Mucosa of rectum (tissue), 2 donors: ENCODE data around the gene CEP63.

ENCODE experiments used
- H3K27ac ChIP-seq, 2 donors: one replicate each; pipeline ENCODE4 v1.7.0; 2013; ENCODE audit warnings: inconsistent platforms in 2 of 2, low read depth in 2 of 2, low read length in 2 of 2
- H3K27me3 ChIP-seq, 2 donors: one replicate each; pipeline ENCODE4 v1.7.0; 2013; ENCODE audit warnings: low read length in 2 of 2; ENCODE audit not compliant: control insufficient read depth in 2 of 2, insufficient read depth in 2 of 2
- H3K36me3 ChIP-seq, 2 donors: one replicate each; pipeline ENCODE4 v1.7.0; 2013; ENCODE audit warnings: low read length in 2 of 2; ENCODE audit not compliant: control insufficient read depth in 2 of 2, insufficient read depth in 2 of 2
- H3K4me1 ChIP-seq, 2 donors: one replicate each; pipeline ENCODE4 v1.7.0; 2013; ENCODE audit warnings: low read length in 2 of 2, mild to moderate bottlenecking in 1 of 2; ENCODE audit not compliant: control insufficient read depth in 2 of 2, insufficient read depth in 2 of 2
- H3K4me3 ChIP-seq, 2 donors: one replicate each; pipeline ENCODE4 v1.7.0; 2013; ENCODE audit warnings: low read length in 2 of 2
- H3K9ac ChIP-seq, 2 donors: one replicate each; pipeline ENCODE4 v1.7.0; 2013; ENCODE audit warnings: low read length in 2 of 2, low read depth in 1 of 2, mild to moderate bottlenecking in 1 of 2
- H3K9me3 ChIP-seq, 2 donors: one replicate each; pipeline ENCODE4 v1.7.0; 2013; ENCODE audit warnings: low read length in 2 of 2; ENCODE audit not compliant: control insufficient read depth in 2 of 2
- donor health status: healthy.
- donor health status: Normal muscosa, but diverticular disease.

Gene CEP63

GRCh38 chr3:134464689-134465365 is 21.0 kb upstream of the CEP63 start:
- H3K27me3 ChIP-seq: no peaks in the 10 kb centered on the region
- H3K36me3 ChIP-seq: no peaks in the 10 kb centered on the region
- peak overlapping the region; percentile 34 to 40 for H3K27ac ChIP-seq
- peaks cover 0 to 6% of the 10 kb centered on the region in 2 donors for H3K4me1 ChIP-seq
- no peak overlapping the region for H3K4me3 ChIP-seq
- H3K9ac ChIP-seq: no peak overlapping the region
- H3K9me3 ChIP-seq: no peaks in the 10 kb centered on the region

GRCh38 chr3:134466331-134466730 is 19.5 kb upstream of the CEP63 start:
- Histone ChIP-seq H3K27me3 (no peaks in the 10 kb centered on the region), H3K9ac (no peak overlapping the region), H3K27ac (no peak overlapping the region), H3K4me3 (no peak overlapping the region), H3K36me3 (no peaks in the 10 kb centered on the region), H3K9me3 (no peaks in the 10 kb centered on the region), H3K4me1 (peaks cover 0 to 6% of the 10 kb centered on the region in 2 donors)

- H3K36me3 ChIP-seq: no peaks in the 10 kb centered on the region
- H3K27me3 ChIP-seq: no peaks in the 10 kb centered on the region
- H3K4me1 ChIP-seq: peaks cover 0 to 6% of the 10 kb centered on the region in 2 donors
- no peak overlapping the region for H3K4me3 ChIP-seq
- no peak overlapping the region for H3K27ac ChIP-seq
- no peak overlapping the region for H3K9ac ChIP-seq
- H3K9me3 ChIP-seq: no peaks in the 10 kb centered on the region
These were observed 17.3 kb upstream of the CEP63 start for GRCh38 chr3:134468519-134468918.

- H3K27me3 ChIP-seq: no peaks in the 10 kb centered on the region
- no peaks in the 10 kb centered on the region for H3K4me1 ChIP-seq
- H3K4me3 ChIP-seq: no peak overlapping the region
- H3K27ac ChIP-seq: no peak overlapping the region
- peaks cover 4 to 5% of the 10 kb centered on the region in 2 donors for H3K36me3 ChIP-seq
- no peaks in the 10 kb centered on the region for H3K9me3 ChIP-seq
- no peak overlapping the region for H3K9ac ChIP-seq
These were observed 14.2 kb upstream of the CEP63 start for GRCh38 chr3:134471521-134472193.

GRCh38 chr3:134472831-134473230 is 13.0 kb upstream of the CEP63 start:
- H3K27me3 ChIP-seq: no peaks in the 10 kb centered on the region
- H3K27ac ChIP-seq: no peak overlapping the region
- H3K9ac ChIP-seq: no peak overlapping the region
- peaks cover 16 to 17% of the 10 kb centered on the region in 2 donors for H3K36me3 ChIP-seq
- no peak overlapping the region for H3K4me3 ChIP-seq
- H3K9me3 ChIP-seq: no peaks in the 10 kb centered on the region
- H3K4me1 ChIP-seq: no peaks in the 10 kb centered on the region

- no peaks in the 10 kb centered on the region for H3K9me3 ChIP-seq
- no peaks in the 10 kb centered on the region for H3K27me3 ChIP-seq
- no peak overlapping the region for H3K27ac ChIP-seq
- peaks cover 28% of the 10 kb centered on the region in 2 donors for H3K36me3 ChIP-seq
- no peak overlapping the region for H3K4me3 ChIP-seq
- H3K4me1 ChIP-seq: no peaks in the 10 kb centered on the region
- no peak overlapping the region for H3K9ac ChIP-seq
These were observed 11.8 kb upstream of the CEP63 start for GRCh38 chr3:134473868-134474546.

GRCh38 chr3:134474956-134475355 is 10.9 kb upstream of the CEP63 start:
- Histone ChIP-seq H3K36me3 (peaks cover 29 to 30% of the 10 kb centered on the region in 2 donors), H3K27me3 (no peaks in the 10 kb centered on the region), H3K9ac (no peak overlapping the region), H3K9me3 (no peaks in the 10 kb centered on the region), H3K4me1 (no peaks in the 10 kb centered on the region), H3K27ac (no peak overlapping the region), H3K4me3 (no peak overlapping the region)

- H3K27me3 ChIP-seq: no peaks in the 10 kb centered on the region
- no peaks in the 10 kb centered on the region for H3K9me3 ChIP-seq
- no peak overlapping the region for H3K27ac ChIP-seq
- H3K4me1 ChIP-seq: no peaks in the 10 kb centered on the region
- H3K4me3 ChIP-seq: no peak overlapping the region
- H3K9ac ChIP-seq: no peak overlapping the region
- H3K36me3 ChIP-seq: peaks cover 42% of the 10 kb centered on the region in 2 donors
These were observed 9.6 kb upstream of the CEP63 start for GRCh38 chr3:134476306-134476705.

- peaks cover 46 to 48% of the 10 kb centered on the region in 2 donors for H3K36me3 ChIP-seq
These were observed 8.9 kb upstream of the CEP63 start for GRCh38 chr3:134477002-134477401.

GRCh38 chr3:134477938-134478337 is 7.9 kb upstream of the CEP63 start:
- H3K27me3 ChIP-seq: no peaks in the 10 kb centered on the region
- no peak overlapping the region for H3K27ac ChIP-seq
- peaks cover 55 to 56% of the 10 kb centered on the region in 2 donors for H3K36me3 ChIP-seq
- H3K4me3 ChIP-seq: no peak overlapping the region
- H3K4me1 ChIP-seq: no peaks in the 10 kb centered on the region
- H3K9me3 ChIP-seq: no peaks in the 10 kb centered on the region
- H3K9ac ChIP-seq: no peak overlapping the region

More at GRCh38 chr3:134477002-134477401, 8.9 kb upstream of the CEP63 start:
- Histone ChIP-seq H3K27me3 (no peaks in the 10 kb centered on the region), H3K9ac (no peak overlapping the region), H3K27ac (no peak overlapping the region), H3K4me1 (no peaks in the 10 kb centered on the region), H3K9me3 (no peaks in the 10 kb centered on the region), H3K4me3 (no peak overlapping the region)
